SK-N-SH (cell line): ENCODE measurements around the gene SERPINB3. TPM values are rescaled to one million over a fixed set of nuclear protein-coding genes. Genes with fewer than 3 reads are reported as not detected.

Experiments
- CTCF ChIA-PET: fragments of 300-600, 350-600 bp; formaldehyde crosslinking; extraction: SDS; loops from one replicate; lab custom pipeline; 2021; lab: Yijun Ruan, JAX
- POLR2A ChIA-PET: fragments of 350-600 bp; sonication (Branson Sonifier 250); formaldehyde crosslinking; extraction: SDS; loops from one replicate; lab custom pipeline; 2020; ENCODE audit warnings: antibody characterized with exemption, inconsistent platforms; lab: Yijun Ruan, JAX
- DNase-seq: peaks from one replicate; pipeline ENCODE4 v3.0.0; 2012
- H2AFZ ChIP-seq: fragments of 200-600 bp; sonication (generic); 2 replicates; pipeline ENCODE4 v1.8.1; 2016; ENCODE audit warnings: antibody characterized with exemption, mild to moderate bottlenecking, low read depth
- H3F3A ChIP-seq: fragments of 200-600 bp; sonication (generic); replicated peaks from 2 replicates; pipeline ENCODE3; 2016; ENCODE audit warnings: antibody characterized with exemption, mild to moderate bottlenecking; ENCODE audit not compliant: insufficient read depth
- H3K27ac ChIP-seq, 2 experiments: fragments of 200-500 bp in 1 of 2; fragments of 200-600 bp in 1 of 2; sonication (Bioruptor generic) in 1 of 2; sonication (generic), shearing (Covaris generic) in 1 of 2; 2 replicates each; pipeline versions ENCODE4 v1.5.1 to v1.6.1; 2014 to 2016; ENCODE audit warnings: low read depth in 2 of 2, inconsistent platforms in 1 of 2, low read length in 1 of 2, mild to moderate bottlenecking in 1 of 2, mixed read lengths in 1 of 2
- H3K27me3 ChIP-seq: fragments of 200-600 bp; sonication (generic), shearing (Covaris generic); 2 replicates; pipeline ENCODE4 v1.6.1; 2016; ENCODE audit warnings: mixed run types; ENCODE audit not compliant: insufficient read depth
- H3K36me3 ChIP-seq, 2 experiments: fragments of 200-500 bp in 1 of 2; fragments of 200-600 bp in 1 of 2; sonication (Bioruptor generic) in 1 of 2; sonication (generic) in 1 of 2; replicated peaks in 1 of 2; 2 replicates each; pipeline versions ENCODE3 to v1.5.1; 2014 to 2016; ENCODE audit warnings: low read length in 1 of 2, mild to moderate bottlenecking in 1 of 2; ENCODE audit not compliant: insufficient read depth in 2 of 2, control insufficient read depth in 1 of 2
- H3K4me1 ChIP-seq, 2 experiments: fragments of 200-500 bp in 1 of 2; fragments of 200-600 bp in 1 of 2; sonication (Bioruptor generic) in 1 of 2; sonication (generic), shearing (Covaris generic) in 1 of 2; 2 replicates each; pipeline versions ENCODE4 v1.5.1 to v1.6.1; 2014 to 2016; ENCODE audit warnings: low read depth in 1 of 2, low read length in 1 of 2, mixed run types in 1 of 2; ENCODE audit not compliant: insufficient read depth in 2 of 2, control insufficient read depth in 1 of 2
- H3K4me2 ChIP-seq: fragments of 200-600 bp; sonication (generic), shearing (Covaris generic); 2 replicates; pipeline ENCODE4 v1.6.1; 2017; ENCODE audit warnings: mixed run types
- H3K4me3 ChIP-seq, 2 experiments: fragments of 200-500 bp in 1 of 2; fragments of 200-600 bp in 1 of 2; sonication (Bioruptor generic) in 1 of 2; sonication (generic), shearing (Covaris generic) in 1 of 2; 2 replicates each; pipeline versions ENCODE4 v1.5.1 to v1.8.1; 2014 to 2016; ENCODE audit warnings: low read depth in 2 of 2, inconsistent platforms in 1 of 2, low read length in 1 of 2, mild to moderate bottlenecking in 1 of 2, mixed read lengths in 1 of 2, moderate library complexity in 1 of 2
- H3K79me2 ChIP-seq: fragments of 200-600 bp; sonication (generic); 2 replicates; pipeline ENCODE4 v1.8.1; 2017; ENCODE audit warnings: mild to moderate bottlenecking; ENCODE audit not compliant: insufficient read depth
- H3K9ac ChIP-seq: fragments of 200-600 bp; sonication (generic); 2 replicates; pipeline ENCODE4 v1.6.1; 2017; ENCODE audit warnings: mixed run types
- H3K9me2 ChIP-seq: fragments of 200-600 bp; sonication (generic); 2 replicates; pipeline ENCODE4 v1.6.1; 2017; ENCODE audit warnings: mixed run types
- H3K9me3 ChIP-seq: fragments of 200-600 bp; sonication (generic); 2 replicates; pipeline ENCODE4 v1.6.1; 2017; ENCODE audit warnings: mixed run types, mild to moderate bottlenecking, moderate library complexity
- H4K20me1 ChIP-seq: fragments of 200-600 bp; sonication (generic); 2 replicates; pipeline ENCODE4 v1.6.1; 2017; ENCODE audit warnings: mild to moderate bottlenecking, mixed run types; ENCODE audit not compliant: insufficient read depth
- EP300 ChIP-seq, 2 experiments: IDR thresholded peaks; 2 replicates each; pipeline versions ENCODE4 v1.4.0 to v1.6.1; 2012; ENCODE audit warnings: borderline replicate concordance in 1 of 2, low read depth in 1 of 2, low read length in 1 of 2
- FOSL2 ChIP-seq: IDR thresholded peaks from 2 replicates; pipeline ENCODE4 v1.4.0; 2012; ENCODE audit warnings: low read depth, mild to moderate bottlenecking, moderate library complexity, borderline replicate concordance
- FOXM1 ChIP-seq: IDR thresholded peaks from 2 replicates; pipeline ENCODE4 v1.4.0; 2012; ENCODE audit warnings: low read depth, mild to moderate bottlenecking
- MEF2A ChIP-seq: IDR thresholded peaks from 2 replicates; pipeline ENCODE4 v1.4.0; 2012; ENCODE audit warnings: low read depth, borderline replicate concordance
- MXI1 ChIP-seq: IDR thresholded peaks from 2 replicates; pipeline ENCODE4 v1.6.1; 2012; ENCODE audit warnings: mild to moderate bottlenecking, low read depth, low read length, improper control_type of control experiment
- NRF1 ChIP-seq: IDR thresholded peaks from 2 replicates; pipeline ENCODE4 v1.6.1; 2012; ENCODE audit warnings: low read depth, mild to moderate bottlenecking, low read length
- RAD21 ChIP-seq: IDR thresholded peaks from 2 replicates; pipeline ENCODE4 v1.6.1; 2012; ENCODE audit warnings: mild to moderate bottlenecking, low read length
- RCOR1 ChIP-seq: fragments of 150-350 bp; IDR thresholded peaks from 2 replicates; pipeline ENCODE4 v1.6.1; 2017; ENCODE audit warnings: antibody characterized with exemption, low read length
- RFX5 ChIP-seq: IDR thresholded peaks from 2 replicates; pipeline ENCODE4 v1.6.1; 2012; ENCODE audit warnings: mild to moderate bottlenecking, improper control_type of control experiment, low read length
- SMC3 ChIP-seq: IDR thresholded peaks from 2 replicates; pipeline ENCODE4 v1.6.1; 2012; ENCODE audit warnings: low read depth, low read length, improper control_type of control experiment
- TAF1 ChIP-seq: IDR thresholded peaks from 2 replicates; pipeline ENCODE4 v1.6.1; 2012; ENCODE audit warnings: low read depth, mild to moderate bottlenecking, low read length, moderate library complexity, borderline replicate concordance
- TCF12 ChIP-seq: IDR thresholded peaks from 2 replicates; pipeline ENCODE4 v1.4.0; 2012
- YY1 ChIP-seq: IDR thresholded peaks from 2 replicates; pipeline ENCODE4 v1.4.0; 2012; ENCODE audit warnings: low read depth, mild to moderate bottlenecking
- ZBTB33 ChIP-seq: IDR thresholded peaks from 2 replicates; pipeline ENCODE4 v1.4.0; 2012; ENCODE audit warnings: low read depth, borderline replicate concordance
- WGBS: methylation state at CpG from one replicate; pipeline ENCODE4 v1.1.6; 2017; ENCODE audit warnings: low lambda C conversion rate; 5-methylcytosine and 5-hydroxymethylcytosine counted together
- polyA plus RNA-seq, 3 experiments: library from polyadenylated mRNA; depleted of rRNA; stranded (reverse); fragments of >200 nt; gene quantifications; 2 replicates each; pipeline ENCODE4 v1.2.3, GENCODE V29; 2012

SERPINB3 gene
- polyA plus RNA-seq, 1 of the 3 experiments (the other 2 are of a cell fraction), result 0.07 TPM

- Histone ChIP-seq H3K4me1 (no peaks in the 10 kb centered on the region), H3K36me3 (peaks cover 0 to 2% of the 10 kb centered on the region in 2 experiments), H2AFZ (no peak overlapping the region), H3K27ac (no peak overlapping the region), H3K9me3 (peaks cover 7% of the 10 kb centered on the region), H3F3A (no peaks in the 10 kb centered on the region), H3K9me2 (no peaks in the 10 kb centered on the region), H4K20me1 (no peaks in the 10 kb centered on the region), H3K4me2 (no peak overlapping the region), H3K4me3 (no peak overlapping the region), H3K79me2 (no peaks in the 10 kb centered on the region), H3K9ac (no peak overlapping the region), H3K27me3 (no peaks in the 10 kb centered on the region)
- no peak for DNase-seq
- TF ChIP-seq MXI1, result no peak
- no peak for TF ChIP-seq EP300 (IDR thresholded peaks at IDR 0.05; ENCODE audit: borderline replicate concordance in 1 of 2, low read depth in 1 of 2, low read length in 1 of 2)
- TF ChIP-seq TCF12, result no peak
- TF ChIP-seq RAD21, result no peak
- CTCF ChIA-PET, result interaction anchor here (0.7 kb wide), 1 partner anchor 110 kb away, joined by 3 read pairs; no protein-coding TSS in a partner anchor
- POLR2A ChIA-PET, result no interaction called here
Observed at GRCh38 chr18:63627819-63628218, 33.9 kb downstream of the SERPINB3 start.

GRCh38 chr18:63626431-63626830, 35.3 kb downstream of the SERPINB3 start:
- no peaks in the 10 kb centered on the region for H3K27me3 ChIP-seq
- ChIA-PET CTCF (no interaction called here), POLR2A (no interaction called here)
- no peak overlapping the region for H3K4me2 ChIP-seq
- no peaks in the 10 kb centered on the region for H3K79me2 ChIP-seq
- TF ChIP-seq RCOR1 (no peak), RFX5 (no peak), SMC3 (no peak), RAD21 (no peak), ZBTB33 (no peak), MEF2A (no peak), FOSL2 (no peak), NRF1 (no peak), YY1 (no peak), FOXM1 (no peak), TAF1 (no peak), EP300 (IDR thresholded peaks at IDR 0.05; ENCODE audit: borderline replicate concordance in 1 of 2, low read depth in 1 of 2, low read length in 1 of 2) (no peak)
- H2AFZ ChIP-seq, result no peak overlapping the region
- H3F3A ChIP-seq, result no peaks in the 10 kb centered on the region
- no peak overlapping the region for H3K27ac ChIP-seq
- H3K4me3 ChIP-seq, result no peak overlapping the region
- WGBS, result 4% methylated on average over 4 of the region's 4 CpGs
- no peak overlapping the region for H3K9ac ChIP-seq
- H4K20me1 ChIP-seq, result no peaks in the 10 kb centered on the region
- H3K9me3 ChIP-seq, result peaks cover 7% of the 10 kb centered on the region
- DNase-seq, result no peak
- no peaks in the 10 kb centered on the region for H3K9me2 ChIP-seq
- H3K36me3 ChIP-seq, result peaks cover 0 to 2% of the 10 kb centered on the region in 2 experiments
- H3K4me1 ChIP-seq, result no peaks in the 10 kb centered on the region
